AG20443 (cell line): ENCODE results near the gene KRT6A.
"Not testable (repeated sequence)": the region's sequence is repeated elsewhere in the genome, so short reads cannot be mapped to it uniquely, and the experiment has no call there.

Source experiments
- DNase-seq: peaks from one replicate; pipeline ENCODE4 v3.0.0; 2012; ENCODE audit warnings: low spot score, mixed read lengths

Gene KRT6A

DNA sequence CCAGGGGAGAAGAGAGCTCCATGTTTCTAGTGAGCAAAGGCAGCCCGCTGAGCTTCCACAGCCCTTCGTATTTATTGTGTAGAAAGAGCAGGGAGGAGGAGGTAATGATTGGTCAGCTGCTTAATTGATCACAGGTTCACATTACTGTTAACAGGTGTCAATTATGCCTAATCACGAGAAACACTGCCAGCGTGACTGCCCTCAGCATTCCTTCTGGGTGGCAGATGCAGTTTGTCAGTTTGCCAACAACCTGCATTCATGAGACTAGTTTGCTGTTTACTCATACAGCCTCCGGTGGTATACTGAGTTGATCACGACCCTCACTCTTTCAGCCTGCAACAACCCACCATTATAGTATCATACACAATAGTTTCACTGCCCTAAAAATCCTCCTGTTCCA lies 7.5 kb upstream of the KRT6A start:
- not testable (repeated sequence) for DNase-seq

DNA sequence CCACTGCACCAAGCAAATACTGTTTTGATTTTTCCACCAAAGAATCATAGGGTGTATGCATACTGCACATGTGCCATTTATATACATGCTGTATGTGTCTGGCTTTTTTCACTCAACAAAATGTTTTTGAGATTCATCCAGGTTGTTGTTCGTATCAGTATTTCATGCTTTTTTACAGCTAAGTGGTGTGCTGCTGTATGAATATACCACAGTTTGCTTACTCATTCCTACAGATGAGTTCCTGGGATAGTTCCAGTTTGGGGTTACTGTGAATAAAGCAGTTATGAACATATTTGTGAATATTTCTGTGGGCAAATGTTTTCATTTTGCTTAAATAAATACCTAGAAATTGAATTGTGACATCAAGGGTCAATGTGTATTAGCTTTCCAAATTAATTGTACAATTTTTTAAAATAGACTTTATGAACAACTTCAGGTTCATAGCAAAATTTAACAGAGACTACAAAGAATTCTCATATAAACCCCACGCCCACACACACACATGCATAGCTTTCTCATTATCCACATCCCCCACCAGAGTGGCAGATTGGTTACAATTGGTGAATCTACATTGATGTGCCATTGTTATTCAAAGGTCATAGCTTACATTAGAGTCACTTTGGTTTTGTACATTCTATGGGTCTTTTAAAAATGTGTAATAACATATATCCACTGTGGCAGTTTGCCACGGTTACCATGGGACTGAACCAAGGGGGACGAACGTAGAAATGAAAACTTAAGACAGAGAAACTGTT lies 6.9 kb upstream of the KRT6A start:
- DNase-seq, result no peak

DNA sequence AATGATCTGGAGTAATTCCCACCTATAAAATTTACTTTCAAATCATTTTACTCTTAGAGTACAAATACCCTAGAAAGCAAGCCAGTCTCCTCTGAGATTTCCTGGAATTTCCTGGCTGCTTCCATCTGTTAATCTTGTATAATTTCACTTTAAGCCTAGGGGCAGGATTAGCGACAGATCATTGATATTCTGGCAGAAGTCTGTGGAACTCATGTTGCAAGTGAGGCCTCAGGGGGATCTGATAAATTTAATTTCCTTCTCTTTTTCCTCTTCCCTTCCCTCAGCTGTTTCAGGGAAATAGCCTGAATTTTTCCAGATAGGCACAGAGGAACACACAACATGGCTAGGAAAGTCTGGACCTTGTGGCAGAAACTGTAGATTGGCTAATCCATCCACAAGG lies 5.9 kb upstream of the KRT6A start:
- DNase-seq, result no peak

DNA sequence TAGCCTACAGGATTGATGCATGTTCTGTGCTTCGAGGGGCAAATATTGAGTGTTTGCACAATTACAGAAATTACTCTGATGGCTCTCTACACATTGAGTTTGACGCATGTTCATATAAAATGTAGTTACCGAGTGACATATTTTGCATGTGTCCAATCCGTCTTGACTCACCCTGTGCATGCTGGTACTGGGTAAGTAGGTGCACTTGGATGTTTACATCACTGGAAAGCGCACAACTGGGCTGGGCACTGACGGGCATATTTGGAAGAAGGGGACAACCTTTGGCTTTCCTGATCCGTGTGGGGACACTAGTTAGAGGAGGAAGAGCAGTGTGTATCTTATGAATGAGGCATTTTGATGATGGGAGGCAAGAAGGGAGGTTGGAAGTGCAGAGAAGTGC lies 4.9 kb upstream of the KRT6A start:
- DNase-seq, result no peak

DNA sequence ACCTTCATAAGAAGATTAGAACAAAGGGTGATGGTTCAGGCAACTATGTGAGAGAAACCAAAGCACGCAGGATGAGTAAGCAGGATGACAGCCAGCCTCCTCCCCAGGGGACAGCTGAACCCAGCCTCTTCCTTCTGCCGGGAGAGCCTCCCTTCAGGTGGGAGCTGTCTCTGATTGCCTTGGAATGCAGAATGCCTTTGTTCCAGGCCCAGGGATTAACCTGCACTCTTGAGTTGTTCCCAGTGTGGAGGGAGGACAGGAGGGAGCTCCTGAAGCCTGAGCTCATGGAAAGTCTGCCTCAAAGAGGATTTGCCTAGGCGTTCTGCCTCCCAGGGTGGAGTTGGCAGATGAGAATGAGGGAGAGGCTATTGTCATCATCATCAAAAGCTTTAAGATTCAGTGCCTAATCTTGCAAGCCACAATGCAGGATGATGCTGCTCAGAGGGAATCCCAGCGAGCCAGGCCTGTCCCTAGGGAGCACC lies 3.6 kb upstream of the KRT6A start:
- peak; percentile 84 for DNase-seq

DNA sequence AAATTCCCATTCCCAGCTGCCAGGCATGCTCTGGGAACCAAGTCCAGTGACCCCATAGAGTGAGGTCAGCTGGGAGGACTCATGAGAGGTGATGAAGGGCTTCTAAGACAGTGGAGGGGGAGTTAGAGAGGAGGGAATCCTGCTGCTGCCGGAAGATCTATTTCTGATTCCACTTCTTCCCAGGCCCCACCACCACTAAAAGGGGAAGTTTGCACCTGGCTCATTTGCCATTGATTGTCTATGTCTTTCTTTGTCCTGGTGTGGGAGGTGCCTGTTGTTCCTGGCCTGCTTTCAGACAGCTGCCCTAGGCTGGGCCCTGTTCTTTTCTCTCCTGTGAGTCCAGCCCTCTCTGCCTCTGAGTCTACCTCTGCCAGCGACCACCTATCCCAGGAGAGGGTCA lies 3.0 kb upstream of the KRT6A start:
- no peak for DNase-seq

DNA sequence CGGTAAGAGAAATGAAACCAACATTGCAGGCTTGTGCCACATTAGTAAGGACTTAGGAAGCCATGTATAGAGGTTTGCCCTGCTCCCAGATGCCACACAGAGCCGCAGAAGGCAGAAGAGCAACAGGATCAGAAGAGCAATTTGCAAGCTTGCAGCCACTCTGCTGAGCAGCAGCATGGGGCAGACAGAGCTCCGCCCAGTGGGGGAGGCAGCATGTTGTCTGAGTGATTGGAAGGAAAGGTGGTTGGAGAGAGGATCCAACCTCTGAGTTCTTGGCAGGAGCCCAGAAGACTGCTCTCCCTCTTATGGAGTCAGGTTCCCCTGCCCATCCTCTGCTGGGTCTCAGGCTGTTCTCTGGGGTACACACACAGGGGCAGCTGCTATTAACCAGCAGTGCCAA lies 2.3 kb upstream of the KRT6A start:
- peak; percentile 27 for DNase-seq

DNA sequence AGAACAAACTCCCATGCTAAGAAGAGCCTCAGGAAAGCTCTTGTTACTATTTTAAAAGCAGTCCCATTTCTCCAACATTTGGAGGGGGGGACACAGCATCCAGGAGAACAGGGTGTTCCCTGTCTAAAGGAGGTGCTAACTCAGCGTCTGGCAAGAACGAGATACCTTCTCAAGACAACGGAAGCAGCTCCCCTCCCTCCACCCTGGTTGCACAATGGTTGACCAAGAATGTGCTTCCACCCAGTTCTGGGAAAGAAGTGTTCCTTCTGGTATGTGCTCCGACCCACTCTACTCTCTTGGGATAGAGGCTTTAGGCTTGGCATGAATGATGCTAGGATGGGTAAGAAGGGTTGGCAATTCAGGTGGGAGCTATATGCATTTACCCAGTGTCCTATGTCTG lies 1.5 kb upstream of the KRT6A start:
- peak; percentile 78 for DNase-seq

DNA sequence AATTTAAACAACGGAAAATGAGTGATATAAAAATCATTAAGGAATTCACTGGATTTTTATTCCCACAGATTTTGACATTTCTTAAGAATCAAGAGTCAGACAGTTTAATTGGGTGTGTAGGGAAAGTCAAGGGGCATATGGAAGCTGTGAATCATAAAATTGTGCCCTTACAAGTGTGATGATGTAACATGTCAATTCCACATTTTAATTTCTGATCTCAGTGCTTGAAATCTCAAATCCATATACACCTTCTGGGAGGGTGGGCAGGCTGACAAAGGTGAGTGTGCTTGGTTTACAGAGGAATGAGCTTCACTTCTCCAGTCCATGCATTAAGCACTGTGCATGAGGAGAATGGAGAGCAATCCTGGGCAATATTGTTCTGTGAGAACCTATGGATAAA lies 1.0 kb upstream of the KRT6A start:
- DNase-seq, result no peak

DNA sequence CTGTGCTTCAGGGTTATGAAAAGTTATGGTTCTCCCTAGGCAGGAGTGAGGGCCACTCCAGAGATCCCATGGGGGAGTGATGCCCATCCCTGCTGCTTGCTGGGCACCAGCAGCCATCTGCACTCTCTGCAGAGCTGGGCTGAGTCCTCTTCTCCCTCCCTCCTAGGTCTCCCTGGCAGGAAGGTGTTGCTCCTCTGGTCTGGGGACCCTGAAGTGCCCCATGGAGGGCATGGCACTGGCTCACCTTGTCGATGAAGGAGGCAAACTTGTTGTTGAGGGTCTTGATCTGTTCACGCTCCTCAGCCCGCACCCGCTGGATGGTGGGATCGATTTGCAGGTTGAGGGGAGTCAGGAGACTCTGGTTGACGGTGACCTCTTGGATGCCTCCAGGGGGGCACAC lies 652 bp downstream of the KRT6A start:
- not testable (repeated sequence) for DNase-seq

DNA sequence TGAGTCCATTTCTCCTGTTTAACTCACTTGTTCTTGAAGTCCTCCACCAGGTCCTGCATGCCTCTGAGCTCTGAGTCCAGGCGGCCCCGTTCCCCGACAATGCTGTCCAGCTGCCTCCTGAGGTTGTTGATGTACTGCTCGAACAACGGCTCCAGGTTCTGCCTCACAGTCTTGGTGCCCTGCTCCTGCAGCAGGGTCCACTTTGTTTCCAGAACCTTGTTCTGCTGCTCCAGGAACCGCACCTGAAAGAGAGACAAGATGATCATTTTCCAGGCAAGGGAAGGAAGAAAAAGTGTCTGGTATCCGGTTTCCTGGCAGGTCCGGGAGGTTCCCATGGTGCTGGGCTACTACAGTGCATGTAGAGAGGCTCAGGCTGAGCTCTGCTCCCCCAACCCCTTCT lies 1.6 kb downstream of the KRT6A start:
- not testable (repeated sequence) for DNase-seq

DNA sequence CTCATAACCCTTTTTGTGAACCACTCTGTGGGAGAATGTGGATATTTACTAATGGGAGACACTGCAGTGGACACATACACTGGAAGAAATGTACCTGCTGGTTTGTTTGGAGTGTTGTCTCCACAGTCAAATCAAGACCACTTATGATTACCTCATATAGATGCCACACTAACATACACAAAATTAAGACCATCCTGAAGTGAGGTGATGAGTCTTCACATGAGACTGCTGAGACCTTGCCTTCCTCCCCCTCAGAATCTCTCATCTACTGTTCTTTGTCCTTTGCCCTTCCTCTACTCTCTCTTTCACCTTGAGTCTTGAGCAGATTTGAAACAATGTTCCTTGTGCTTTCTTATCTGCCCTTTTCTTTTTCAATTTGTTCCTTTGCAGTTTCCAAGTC lies 4.3 kb downstream of the KRT6A start:
- no peak for DNase-seq

DNA sequence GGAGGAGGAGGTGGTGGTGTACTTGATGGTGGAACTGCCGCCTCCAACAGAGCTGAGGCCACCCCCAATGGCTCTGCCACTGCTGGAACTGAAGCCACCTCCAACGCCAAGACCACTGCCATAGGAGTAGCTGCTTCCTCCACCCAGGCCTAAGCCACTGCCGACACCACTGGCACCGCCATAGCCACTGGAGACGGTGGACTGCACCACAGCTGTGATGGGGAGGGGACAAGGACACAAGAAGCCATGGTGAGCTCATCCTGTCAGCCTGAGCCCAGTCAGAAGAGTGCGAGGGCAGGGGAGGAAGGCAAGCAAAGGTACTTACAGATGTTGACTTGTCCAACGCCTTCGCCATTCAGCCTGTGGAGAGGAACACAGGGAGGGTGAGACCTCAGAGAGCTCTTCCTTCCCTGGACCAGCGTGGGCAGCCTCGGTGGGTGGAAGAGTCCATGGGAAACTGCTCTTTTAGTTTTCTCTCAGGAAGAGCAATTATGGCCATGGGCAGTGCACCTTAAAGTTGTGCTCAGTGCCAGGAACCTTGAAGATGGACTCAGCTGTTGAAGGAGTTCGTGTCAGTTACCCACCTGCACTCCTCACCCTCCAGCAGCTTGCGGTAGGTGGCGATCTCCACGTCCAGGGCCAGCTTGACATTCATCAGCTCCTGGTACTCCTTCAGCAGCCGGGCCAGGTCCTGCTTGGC lies 5.2 kb downstream of the KRT6A start:
- not testable (repeated sequence) for DNase-seq

DNA sequence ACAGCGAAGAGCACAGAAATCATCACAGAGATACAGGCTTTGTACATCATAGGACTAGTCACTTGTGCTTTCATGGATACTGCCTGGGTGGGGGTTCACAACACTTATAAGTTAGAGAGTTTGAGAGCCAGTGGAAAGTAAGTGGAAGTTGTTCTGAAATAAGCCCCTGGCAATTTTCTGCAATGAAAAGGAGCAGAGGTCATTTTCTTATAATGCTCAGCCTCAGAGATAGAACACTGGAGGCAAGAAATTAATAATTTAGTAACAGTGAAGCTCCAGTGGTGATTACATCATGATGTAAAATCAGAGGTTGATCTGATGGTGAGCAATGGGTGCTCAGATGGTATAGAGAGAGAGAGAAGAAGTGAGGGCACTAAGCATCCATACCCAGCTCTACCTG lies 5.8 kb downstream of the KRT6A start:
- DNase-seq, result no peak

DNA sequence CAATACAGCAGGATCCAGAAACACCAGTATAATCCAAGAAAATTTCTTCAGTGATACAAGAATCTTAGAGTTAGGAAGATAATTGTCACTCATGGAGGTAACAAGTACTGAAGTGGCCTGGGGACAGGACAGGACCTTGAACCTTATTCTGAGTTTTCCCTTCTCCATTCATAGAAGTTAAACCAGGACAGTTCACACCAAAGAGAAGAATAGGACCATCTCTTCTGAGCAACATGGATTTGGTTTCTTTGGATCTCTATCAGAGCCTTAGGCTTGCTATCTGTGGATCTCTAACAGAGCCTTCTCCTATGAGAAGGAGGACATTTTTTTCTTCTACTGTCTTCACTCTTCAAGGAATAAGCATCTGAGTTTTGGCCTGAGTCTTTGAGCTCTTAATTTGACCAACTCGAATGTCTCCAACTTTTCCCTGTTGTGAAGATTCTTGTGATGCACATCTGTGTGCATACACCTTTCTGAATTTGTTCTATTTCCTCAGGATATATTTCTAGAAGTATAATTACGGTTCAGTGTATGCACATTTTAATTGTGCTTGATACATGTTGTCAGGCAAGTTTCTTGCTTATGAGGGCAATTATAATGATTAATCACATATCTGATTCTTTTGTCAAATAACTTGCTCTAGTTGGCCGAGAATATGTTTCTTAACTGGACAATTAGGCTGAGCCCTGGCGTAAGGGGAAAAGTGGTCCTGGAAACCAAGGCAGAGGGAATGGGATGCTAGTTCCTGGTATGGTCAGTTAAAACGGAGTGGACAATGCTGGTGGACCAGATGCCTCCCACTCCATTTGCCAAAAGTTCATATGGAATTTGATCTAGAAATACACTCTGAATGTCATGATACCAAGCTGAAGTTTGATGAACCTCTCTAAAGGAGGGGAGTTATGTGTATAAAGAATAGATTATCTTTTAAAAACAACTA lies 6.6 kb downstream of the KRT6A start:
- no peak for DNase-seq

DNA sequence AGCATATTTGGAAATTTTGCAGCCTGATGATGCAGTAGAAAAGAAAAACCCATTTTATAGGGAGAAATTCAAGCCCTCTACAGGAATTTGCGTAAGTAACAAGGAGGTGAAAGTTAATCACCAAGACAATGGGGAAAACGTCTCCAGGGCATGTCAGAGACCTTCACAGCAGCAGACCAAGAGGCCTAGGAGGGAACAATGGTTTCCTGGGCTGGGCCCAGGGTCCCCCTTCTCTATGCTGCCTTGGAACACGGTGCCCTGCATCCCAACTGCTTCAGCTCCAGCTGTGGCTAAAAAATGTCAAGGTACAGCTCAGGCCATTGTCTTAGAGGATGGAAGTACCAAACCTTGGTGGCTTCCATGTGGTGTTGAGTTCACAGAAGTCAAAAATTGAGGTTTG lies 13.0 kb downstream of the KRT6A start:
- no peak for DNase-seq

DNA sequence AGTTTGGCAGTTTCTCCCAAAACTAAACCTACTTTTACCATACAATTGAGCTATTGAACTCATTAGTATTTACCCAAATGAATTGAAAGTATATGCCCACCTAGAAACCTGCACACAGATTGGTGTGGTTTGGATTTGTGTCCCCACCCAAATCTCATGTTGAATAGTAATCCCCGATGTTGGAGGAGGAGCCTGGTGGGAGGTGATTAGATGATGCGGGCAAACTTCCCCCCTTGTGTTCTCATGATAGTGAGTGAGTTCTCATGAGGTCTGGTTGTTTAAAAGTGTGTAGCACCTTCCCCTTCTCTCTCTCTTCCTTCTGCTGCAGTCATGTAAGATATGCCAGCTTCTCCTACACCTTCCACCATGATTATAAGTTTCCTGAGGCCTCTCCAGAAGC lies 15.4 kb downstream of the KRT6A start:
- no peak for DNase-seq

DNA sequence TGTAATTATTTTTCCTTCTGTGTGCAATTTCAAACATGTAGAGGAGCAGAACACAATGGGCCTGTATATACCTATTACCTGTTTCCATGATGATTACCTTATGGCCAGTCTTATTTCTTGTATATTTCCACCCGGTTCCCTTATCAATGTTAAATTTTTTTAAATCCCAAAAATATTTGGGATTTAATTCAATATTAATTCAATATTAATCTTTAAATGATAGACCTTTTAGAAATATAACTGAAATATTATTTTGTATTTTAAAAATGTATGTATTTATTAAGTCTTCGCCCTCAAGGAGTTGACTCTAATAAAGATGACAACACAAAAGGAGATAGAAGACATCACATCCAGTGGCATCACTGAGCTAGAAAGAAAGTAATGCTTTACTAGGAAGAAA lies 18.8 kb downstream of the KRT6A start:
- no peak for DNase-seq

DNA sequence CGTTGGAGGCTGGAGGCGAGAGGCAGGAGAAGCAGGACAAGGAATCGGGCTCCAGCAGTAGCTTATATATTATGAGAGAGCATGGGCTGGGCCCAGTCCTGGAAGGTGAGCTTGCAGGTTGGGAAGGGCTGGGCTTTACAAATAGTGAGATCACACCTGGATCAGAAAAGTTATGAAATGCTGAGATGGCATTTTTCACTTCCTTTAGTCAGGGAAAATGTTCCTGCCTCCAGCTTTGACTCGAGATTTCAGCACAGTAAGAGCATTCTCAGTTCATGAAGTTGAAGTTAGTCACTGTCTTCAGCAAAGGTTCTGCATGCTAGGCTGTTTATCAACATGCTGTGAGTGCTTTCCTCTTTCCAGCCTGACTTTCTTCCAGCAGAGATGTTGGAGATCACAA lies 19.3 kb downstream of the KRT6A start, which contains the start of gene KRT6C:
Gene KRT6C (minus strand): TSS at position 38 of the 400 bp plus-strand sequence. CDS start 68 bp downstream, outside the sequence.
- DNase-seq, result no peak

DNA sequence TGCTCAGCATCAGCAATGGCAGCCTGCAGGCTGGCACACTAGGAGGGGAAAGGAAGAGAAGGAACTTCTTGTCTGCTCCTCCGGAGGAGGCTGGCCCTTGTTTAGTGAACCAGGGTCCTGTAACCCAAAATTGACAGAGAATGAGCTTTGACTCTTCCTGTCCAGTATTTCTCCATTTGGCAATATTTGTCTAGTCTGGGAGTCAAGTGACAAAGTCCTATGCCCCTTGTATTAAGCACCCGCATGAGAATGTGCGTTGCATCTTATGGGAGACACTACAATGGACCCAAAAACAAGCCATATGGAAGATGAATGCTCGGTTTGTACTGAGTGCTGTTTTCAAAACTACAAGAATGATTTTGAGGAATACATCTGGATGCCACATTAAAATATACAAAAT lies 23.2 kb downstream of the KRT6A start:
- DNase-seq, result no peak

DNA sequence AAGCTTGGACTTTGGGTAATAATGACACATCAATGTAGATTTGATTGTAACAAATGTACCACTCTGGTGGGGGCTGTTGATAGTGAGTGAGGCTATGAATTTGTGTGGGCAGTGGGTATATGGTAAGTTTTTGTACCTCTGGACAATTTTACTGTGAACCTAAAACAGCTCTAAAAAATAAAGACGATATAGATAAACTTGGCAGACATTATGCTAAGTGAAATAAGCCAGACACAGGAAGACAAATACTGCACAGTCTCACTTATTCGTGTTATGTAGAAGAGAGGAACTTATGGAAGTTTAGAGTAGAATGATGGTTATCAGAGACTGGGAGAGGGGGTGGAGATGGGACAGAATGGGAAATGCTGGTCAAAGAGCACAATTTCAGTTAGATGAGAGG lies 28.2 kb downstream of the KRT6A start:
- no peak for DNase-seq

DNA sequence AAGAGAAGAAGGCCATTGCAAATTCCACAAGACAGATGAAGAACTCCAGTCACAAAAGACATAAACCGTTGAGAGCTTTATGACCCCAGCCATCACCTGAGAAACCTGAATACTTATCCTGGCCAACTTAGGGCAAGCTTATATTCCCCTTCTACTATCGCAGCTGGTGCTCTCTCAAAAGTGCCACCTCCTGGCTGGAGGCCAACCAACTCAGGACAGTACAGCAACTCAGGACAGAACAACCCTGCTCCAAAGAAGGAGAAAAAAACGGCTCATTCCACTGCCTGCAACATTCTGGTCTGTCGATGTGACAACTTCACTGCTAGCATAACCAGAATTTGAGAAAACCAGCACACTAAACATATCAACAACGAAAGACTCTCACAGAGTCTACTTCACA lies 31.4 kb downstream of the KRT6A start:
- DNase-seq, result no peak
